Measurements from ENCODE around the gene HMGN5.

DNA sequence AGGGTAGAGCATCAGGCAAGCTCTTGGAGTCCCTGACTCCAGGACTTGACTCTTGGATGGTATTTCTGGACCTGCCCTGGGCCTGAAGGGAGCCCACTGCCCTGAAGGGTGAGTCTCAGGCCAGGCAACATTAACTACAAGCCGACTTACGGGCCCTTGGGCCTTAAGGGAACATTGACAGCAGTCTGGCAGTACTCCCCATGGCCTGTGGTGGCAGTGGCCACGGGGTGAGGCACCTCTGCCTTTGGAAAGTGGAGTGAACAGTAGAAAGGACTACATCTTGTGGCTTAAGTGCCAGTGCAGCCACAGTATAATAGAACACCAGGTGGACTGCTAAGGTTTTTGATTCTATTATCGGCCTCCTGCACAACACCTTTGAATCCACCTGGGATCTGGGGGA lies 36.5 kb upstream of the HMGN5 start:
- TF ChIP-seq CTCF (IDR thresholded peaks at IDR 0.05; ENCODE audit: poor library complexity, severe bottlenecking) (no peak), EP300 (conservative IDR thresholded peaks at IDR 0.05; ENCODE audit: poor library complexity, severe bottlenecking) (no peak), POLR2AphosphoS5 (IDR thresholded peaks at IDR 0.05) (no peak), EZH2 (IDR thresholded peaks at IDR 0.05; ENCODE audit: borderline replicate concordance, insufficient read depth, low read length, poor library complexity, severe bottlenecking) (no peak), SMC3 (conservative IDR thresholded peaks at IDR 0.05; ENCODE audit: poor library complexity) (no peak), RAD21 (conservative IDR thresholded peaks at IDR 0.05) (no peak), TAF1 (IDR thresholded peaks at IDR 0.05; ENCODE audit: low read depth) (no peak), MXI1 (conservative IDR thresholded peaks at IDR 0.05; ENCODE audit: poor library complexity, severe bottlenecking) (no peak)
- TF ChIP-seq, protein P1, sequence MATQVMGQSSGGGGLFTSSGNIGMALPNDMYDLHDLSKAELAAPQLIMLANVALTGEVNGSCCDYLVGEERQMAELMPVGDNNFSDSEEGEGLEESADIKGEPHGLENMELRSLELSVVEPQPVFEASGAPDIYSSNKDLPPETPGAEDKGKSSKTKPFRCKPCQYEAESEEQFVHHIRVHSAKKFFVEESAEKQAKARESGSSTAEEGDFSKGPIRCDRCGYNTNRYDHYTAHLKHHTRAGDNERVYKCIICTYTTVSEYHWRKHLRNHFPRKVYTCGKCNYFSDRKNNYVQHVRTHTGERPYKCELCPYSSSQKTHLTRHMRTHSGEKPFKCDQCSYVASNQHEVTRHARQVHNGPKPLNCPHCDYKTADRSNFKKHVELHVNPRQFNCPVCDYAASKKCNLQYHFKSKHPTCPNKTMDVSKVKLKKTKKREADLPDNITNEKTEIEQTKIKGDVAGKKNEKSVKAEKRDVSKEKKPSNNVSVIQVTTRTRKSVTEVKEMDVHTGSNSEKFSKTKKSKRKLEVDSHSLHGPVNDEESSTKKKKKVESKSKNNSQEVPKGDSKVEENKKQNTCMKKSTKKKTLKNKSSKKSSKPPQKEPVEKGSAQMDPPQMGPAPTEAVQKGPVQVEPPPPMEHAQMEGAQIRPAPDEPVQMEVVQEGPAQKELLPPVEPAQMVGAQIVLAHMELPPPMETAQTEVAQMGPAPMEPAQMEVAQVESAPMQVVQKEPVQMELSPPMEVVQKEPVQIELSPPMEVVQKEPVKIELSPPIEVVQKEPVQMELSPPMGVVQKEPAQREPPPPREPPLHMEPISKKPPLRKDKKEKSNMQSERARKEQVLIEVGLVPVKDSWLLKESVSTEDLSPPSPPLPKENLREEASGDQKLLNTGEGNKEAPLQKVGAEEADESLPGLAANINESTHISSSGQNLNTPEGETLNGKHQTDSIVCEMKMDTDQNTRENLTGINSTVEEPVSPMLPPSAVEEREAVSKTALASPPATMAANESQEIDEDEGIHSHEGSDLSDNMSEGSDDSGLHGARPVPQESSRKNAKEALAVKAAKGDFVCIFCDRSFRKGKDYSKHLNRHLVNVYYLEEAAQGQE (IDR thresholded peaks at IDR 0.05; ENCODE audit: borderline replicate concordance): no peak
